Measurements from ENCODE around the gene ALG2.
"Not testable (repeated sequence)": the region's sequence is repeated elsewhere in the genome, so short reads cannot be mapped to it uniquely, and the experiment has no call there.

ALG2 gene

DNA sequence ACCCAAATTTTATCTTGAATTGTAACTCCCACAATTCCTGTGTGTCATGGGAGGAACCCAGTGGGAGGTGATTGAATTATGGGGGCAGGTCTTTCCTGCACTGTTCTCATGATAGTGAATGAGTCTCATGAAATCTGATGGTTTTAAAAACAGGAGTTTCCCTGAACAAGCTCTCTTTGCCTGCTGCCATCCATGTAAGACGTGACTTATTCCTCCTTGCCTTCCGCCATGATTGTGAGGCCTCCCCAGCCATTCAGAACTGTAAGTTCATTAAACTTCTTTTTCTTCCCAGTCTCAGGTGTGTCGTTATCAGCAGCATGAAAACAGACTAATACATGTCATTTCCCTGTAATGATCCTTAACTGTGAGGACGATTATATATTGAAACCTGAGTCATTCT, 16.1 kb upstream of the ALG2 start:
- DNase-seq (ENCODE audit: low read depth), result not testable (repeated sequence)

- no peak for DNase-seq (ENCODE audit: low read depth)
These were observed 15.6 kb upstream of the ALG2 start for GRCh38 chr9:99237356-99237755.

DNA sequence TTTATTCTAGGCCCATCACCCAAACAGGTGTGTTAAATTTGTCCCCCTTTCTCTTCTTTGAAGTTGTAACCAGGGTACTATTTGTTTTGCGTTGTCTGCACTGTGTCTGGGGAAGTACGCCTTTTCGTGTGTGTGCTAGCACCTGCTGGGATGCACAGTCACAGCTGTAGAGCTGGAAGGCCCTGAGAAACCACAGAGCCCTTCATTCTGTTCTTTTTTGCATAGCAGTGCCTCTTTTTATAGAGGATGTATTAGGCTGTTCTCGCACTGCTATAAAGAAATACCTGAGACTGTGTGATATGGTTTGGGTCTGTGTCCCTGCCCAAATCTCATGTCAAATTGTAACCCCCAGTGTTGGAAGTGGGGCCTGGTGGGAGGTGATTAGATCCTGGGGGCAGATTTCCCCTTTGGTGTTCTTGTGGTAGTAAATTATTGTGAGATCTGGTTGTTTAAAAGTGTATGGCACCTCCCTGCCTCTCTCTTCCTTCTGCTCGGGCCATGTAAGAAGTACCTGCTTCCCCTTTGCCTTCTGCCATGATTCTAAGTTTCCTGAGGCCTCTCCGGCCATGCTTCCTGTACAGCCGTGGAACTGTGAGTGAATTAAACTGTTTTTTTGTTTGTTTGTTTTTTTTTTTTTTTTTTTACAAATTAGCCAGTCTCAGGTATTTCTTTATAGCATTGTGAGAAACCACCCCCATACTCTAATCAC, 14.3 kb upstream of the ALG2 start:
- no peak for DNase-seq (ENCODE audit: low read depth)

- DNase-seq (ENCODE audit: low read depth), result no peak
These were observed 13.3 kb upstream of the ALG2 start for GRCh38 chr9:99235069-99235468.

- no peak for DNase-seq (ENCODE audit: low read depth)
These were observed 12.9 kb upstream of the ALG2 start for GRCh38 chr9:99234618-99235017.

DNA sequence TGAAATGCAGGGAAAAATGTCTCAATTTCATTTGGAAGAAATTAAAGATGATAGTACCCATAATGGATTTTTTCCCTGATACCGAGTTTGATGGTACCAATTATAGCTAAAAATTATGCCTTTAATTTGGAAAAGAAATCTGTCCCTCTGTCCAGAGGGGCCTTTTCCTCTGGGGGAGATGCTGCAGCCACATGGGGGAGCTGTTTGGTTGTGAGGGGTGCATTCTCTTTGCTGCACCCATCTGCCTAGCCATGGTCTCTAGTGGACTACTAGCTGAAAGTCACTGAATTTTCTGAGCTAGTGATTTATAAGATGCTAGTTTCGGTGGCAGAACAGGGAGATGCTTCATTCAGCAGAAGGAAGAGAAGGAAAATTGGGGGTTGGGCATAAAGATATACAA, 10.0 kb upstream of the ALG2 start:
- DNase-seq (ENCODE audit: low read depth), result no peak

DNA sequence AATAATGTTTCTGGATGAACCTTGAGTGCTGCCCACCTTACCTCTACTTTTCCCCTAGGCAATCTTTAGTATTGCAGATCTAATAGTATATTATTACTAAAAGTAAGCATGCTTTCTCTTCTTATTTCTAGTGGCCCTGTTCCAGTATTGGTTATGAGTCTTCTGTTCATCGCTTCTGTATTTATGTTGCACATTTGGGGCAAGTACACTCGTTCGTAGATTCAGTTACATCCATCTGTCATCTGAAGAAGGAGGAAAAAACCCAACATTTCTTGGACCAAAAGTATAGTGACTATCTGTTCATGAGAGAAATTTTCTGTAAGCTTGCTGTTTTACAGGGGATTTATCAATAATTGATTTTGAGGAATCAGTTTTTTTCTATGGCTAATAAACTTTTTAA, 8.5 kb upstream of the ALG2 start:
- DNase-seq (ENCODE audit: low read depth), result no peak

- DNase-seq (ENCODE audit: low read depth), result no peak
These were observed 4.3 kb upstream of the ALG2 start for GRCh38 chr9:99226054-99226453.

GRCh38 chr9:99224445-99224844, 2.7 kb upstream of the ALG2 start:
- DNase-seq (ENCODE audit: low read depth), result no peak

GRCh38 chr9:99222416-99223270, 901 bp upstream of the ALG2 start:
- DNase-seq (ENCODE audit: low read depth), result no peak

GRCh38 chr9:99221266-99221620, 499 bp downstream of the ALG2 start:
- DNase-seq (ENCODE audit: low read depth), result no peak

- DNase-seq (ENCODE audit: low read depth), result no peak
These were observed 1.7 kb downstream of the ALG2 start for GRCh38 chr9:99220011-99220410.

GRCh38 chr9:99216073-99216472, 5.7 kb downstream of the ALG2 start:
- no peak for DNase-seq (ENCODE audit: low read depth)

DNA sequence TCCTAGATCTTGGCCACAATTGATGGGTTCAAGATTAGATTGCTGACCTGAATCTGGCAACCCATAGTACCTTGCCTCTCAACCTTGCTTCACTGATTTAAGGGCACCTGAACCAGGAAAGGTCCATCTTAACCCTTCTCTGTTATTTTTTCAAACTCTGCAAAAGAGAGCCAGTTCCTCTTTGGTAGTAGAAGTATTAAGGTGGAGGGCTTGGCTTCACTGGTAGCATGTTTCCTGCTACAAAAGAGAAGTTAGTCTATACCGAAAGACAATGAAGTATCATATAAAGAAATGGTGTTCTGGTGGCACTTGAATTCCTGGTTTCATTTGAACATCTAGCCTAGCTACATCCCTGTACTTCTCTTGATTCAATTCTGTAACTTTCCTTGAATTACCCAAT, 8.5 kb downstream of the ALG2 start:
- no peak for DNase-seq (ENCODE audit: low read depth)

DNA sequence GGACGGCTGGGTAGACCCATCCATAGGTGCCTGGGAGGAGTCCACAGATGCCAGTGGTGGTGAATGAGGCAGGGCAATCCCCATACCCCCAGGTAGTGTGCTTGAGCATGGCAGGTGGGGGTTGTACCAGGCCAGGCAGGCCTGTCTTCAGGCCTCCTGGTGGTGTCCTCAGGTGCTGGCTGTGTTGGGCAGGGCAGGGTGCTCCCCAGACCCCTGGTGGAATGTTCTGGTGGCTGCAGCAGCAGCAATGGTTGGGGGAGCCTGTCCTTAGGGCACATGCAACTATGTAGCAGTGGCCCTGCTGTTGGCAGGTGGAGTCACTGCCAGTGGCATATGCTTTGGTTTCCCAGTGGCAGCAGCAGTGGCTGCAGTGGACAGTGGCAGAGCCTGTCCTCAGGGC, 10.0 kb downstream of the ALG2 start:
- DNase-seq (ENCODE audit: low read depth), result no peak

DNA sequence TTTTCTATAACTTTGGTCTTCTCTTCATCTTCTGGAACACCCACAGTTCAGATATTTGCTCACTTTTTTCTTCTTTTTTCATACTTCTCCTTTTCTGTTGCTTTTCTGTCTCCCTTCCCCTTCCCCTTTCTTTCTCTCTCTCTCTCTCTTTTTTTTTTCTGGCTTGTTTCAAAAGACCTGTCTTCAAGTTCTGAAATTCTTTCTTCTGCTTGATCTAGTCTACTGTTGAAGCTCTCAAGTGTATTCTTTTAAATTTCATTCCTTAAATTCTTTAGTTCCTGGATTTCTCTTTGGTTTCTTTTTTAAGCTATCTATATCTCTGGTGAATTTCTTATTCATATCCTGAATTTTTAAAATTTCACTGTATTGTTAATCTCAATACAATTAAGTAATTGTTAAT, 11.2 kb downstream of the ALG2 start:
- no peak for DNase-seq (ENCODE audit: low read depth)

- DNase-seq (ENCODE audit: low read depth), result no peak
These were observed 20.1 kb downstream of the ALG2 start for GRCh38 chr9:99201603-99202002.

DNA sequence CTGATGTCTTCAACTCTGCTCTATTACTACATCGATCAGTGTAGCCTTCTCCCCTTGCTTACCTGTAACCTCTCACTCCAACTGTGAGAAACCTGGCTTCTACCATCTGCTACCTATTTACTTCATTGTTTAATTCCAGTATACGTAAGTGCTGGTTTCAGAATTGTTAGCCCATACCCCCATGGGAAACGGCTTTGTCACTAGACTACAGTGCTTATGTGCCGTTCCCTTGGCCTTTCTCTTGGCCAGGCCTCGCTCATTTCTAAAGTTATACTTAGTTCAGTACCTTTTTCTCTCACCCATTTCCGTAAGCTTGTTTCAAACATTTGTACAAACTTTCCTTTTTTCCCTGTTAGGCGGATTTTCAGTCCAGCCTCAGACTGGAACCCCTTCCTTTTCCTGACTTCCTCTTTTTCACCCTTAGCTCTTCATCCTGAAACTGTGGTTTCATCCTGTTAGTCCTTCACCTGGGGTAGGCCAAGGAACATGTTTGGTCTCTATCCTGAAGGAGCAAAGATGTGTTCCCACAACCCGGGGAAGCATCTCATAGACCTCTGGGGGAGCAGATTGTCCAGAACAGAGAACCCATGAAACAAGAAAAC, 21.7 kb downstream of the ALG2 start:
- DNase-seq (ENCODE audit: low read depth), result no peak

GRCh38 chr9:99197987-99198386, 23.8 kb downstream of the ALG2 start:
- DNase-seq (ENCODE audit: low read depth), result no peak

DNA sequence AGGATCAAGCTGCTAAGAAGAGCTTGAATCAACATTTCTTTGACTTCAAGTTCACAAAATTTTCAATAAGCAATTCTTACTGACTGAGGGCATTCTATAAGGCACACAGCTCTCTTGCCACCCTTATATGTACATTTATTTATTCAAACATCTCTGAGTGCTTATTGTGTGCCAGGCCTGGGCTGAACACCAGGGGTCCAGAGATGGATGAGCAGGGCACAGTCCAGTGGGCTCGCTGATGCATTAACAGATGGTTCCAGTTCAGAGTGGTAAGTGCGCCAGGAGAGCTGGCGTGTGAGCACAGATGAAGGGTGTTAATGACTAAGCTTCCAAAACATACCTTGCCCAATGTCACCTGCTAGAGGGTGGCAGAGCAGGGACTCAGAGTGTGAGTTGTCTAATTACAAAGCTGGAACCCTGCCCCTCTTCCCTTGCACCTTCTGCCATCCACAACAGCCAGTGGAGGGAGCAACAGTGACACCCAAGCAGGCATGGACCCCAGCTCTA, 24.6 kb downstream of the ALG2 start:
- DNase-seq (ENCODE audit: low read depth), result no peak

DNA sequence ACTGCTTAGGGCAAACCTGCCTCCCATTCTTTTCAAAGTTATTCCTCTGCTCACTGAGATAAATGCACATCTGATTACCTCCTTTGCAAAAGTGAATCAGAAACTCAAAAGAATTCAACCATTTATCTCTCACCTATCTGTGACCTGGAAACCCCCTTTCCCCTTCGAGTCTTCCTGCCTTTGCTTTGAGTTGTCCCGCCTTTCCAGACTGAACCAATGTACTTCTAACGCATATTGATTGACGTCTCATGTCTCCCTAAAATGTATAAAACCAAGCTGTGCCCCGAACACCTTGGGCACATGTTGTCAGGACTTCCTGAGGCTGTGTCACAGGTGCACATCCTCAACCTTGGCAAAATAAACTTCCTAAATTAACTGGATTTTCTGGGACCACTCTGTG, 25.3 kb downstream of the ALG2 start:
- not testable (repeated sequence) for DNase-seq (ENCODE audit: low read depth)

- DNase-seq (ENCODE audit: low read depth), result no peak
These were observed 28.3 kb downstream of the ALG2 start for GRCh38 chr9:99193466-99193821.

- no peak for DNase-seq (ENCODE audit: low read depth)
These were observed 28.8 kb downstream of the ALG2 start for GRCh38 chr9:99192786-99193465.

All from stimulated activated CD8-positive, alpha-beta memory T cell treated with anti-CD3 and anti-CD28 coated beads, Interleukin-7, amount 100 ng/mL, for 24 hours (primary cell).